CD4-positive, alpha-beta T cell (primary cell): ENCODE data around the gene FFAR1. TPM values are rescaled to one million over a fixed set of nuclear protein-coding genes. Genes with fewer than 3 reads are reported as not detected.

Experiments
- ATAC-seq: fragments of 200-7000 bp; cut with Tn5 transposase; one replicate; pipeline ENCODE4 v1.10.0; 2022; ENCODE audit warnings: mild to moderate bottlenecking; ENCODE audit not compliant: poor library complexity
- CTCF ChIA-PET: fragments of 350-600 bp; sonication (Branson Sonifier 250); formaldehyde crosslinking; loops from one replicate; lab custom pipeline; 2021; ENCODE audit warnings: antibody characterized with exemption, inconsistent platforms; lab: Charles Lee
- POLR2A ChIA-PET: fragments of 350-600 bp; sonication (Branson Sonifier 250); formaldehyde crosslinking; loops from one replicate; lab custom pipeline; 2021; ENCODE audit warnings: antibody characterized with exemption, inconsistent platforms; lab: Charles Lee
- DNase-seq, 14 experiments: peaks; one replicate each; pipeline ENCODE4 v3.0.0-alpha.2; 2013 to 2020; ENCODE audit warnings: mixed read lengths in 2 of 14
- H3K27ac ChIP-seq, 2 donors: one replicate each; pipeline versions ENCODE4 v1.5.1 to v1.7.0; 2013; ENCODE audit warnings: low read length in 2 of 2, low read depth in 1 of 2, mild to moderate bottlenecking in 1 of 2
- H3K27me3 ChIP-seq, 2 experiments: 1 replicate in 1 of 2; 2 replicates in 1 of 2; pipeline versions ENCODE4 v1.6.1 to v1.7.0; 2013; ENCODE audit warnings: low read length in 2 of 2, control low read depth in 1 of 2, mild to moderate bottlenecking in 1 of 2, moderate library complexity in 1 of 2; ENCODE audit not compliant: insufficient read depth in 2 of 2, control insufficient read depth in 1 of 2
- H3K36me3 ChIP-seq: one replicate; pipeline ENCODE4 v1.6.1; 2013; ENCODE audit warnings: low read length, control low read depth; ENCODE audit not compliant: insufficient read depth
- H3K4me1 ChIP-seq: one replicate; pipeline ENCODE4 v1.6.1; 2013; ENCODE audit warnings: low read length, control low read depth; ENCODE audit not compliant: insufficient read depth
- H3K4me3 ChIP-seq: one replicate; pipeline ENCODE4 v1.5.1; 2013; ENCODE audit warnings: mild to moderate bottlenecking, low read length, moderate library complexity
- H3K9me3 ChIP-seq, 2 experiments: 1 replicate in 1 of 2; 2 replicates in 1 of 2; pipeline versions ENCODE4 v1.6.1 to v1.7.0; 2013; ENCODE audit warnings: low read length in 2 of 2, mild to moderate bottlenecking in 2 of 2, control low read depth in 1 of 2, moderate library complexity in 1 of 2; ENCODE audit not compliant: control insufficient read depth in 1 of 2, insufficient read depth in 1 of 2
- H3K27ac Mint-ChIP-seq: one replicate; pipeline ENCODE4 v1.8.0; 2020; ENCODE audit warnings: mixed read lengths
- H3K27me3 Mint-ChIP-seq: one replicate; pipeline ENCODE4 v1.8.0; 2021; ENCODE audit warnings: mixed read lengths
- H3K36me3 Mint-ChIP-seq: one replicate; pipeline ENCODE4 v1.8.0; 2021; ENCODE audit warnings: low read depth, mixed read lengths
- H3K4me1 Mint-ChIP-seq: one replicate; pipeline ENCODE4 v1.8.0; 2021; ENCODE audit warnings: low read depth, mixed read lengths
- H3K4me3 Mint-ChIP-seq: one replicate; pipeline ENCODE4 v1.8.0; 2020; ENCODE audit warnings: mild to moderate bottlenecking, mixed read lengths
- H3K9me3 Mint-ChIP-seq: one replicate; pipeline ENCODE4 v1.8.0; 2020; ENCODE audit warnings: mixed read lengths
- intact Hi-C, 2 experiments: fragments of 100-400 bp; cut with DNase I in 1 of 2; cut with micrococcal nuclease in 1 of 2; formaldehyde crosslinking; loops; one replicate each; pipeline versions ENCODE4 v1.15.1 to v1.9.0; 2023 to 2025; cut with DNase I, micrococcal nuclease
- total RNA-seq, 174 experiments: library from RNA in 2 of 174; stranded (reverse) in 2 of 174; gene quantifications; one replicate each; pipeline ENCODE4 v1.2.3 and lab custom pipeline; 2021 to 2026
- TF ChIP-seq, protein P1 (sequence below): fragments of 200-600 bp; IDR thresholded peaks from one replicate; pipeline ENCODE4 v1.8.0; 2022; ENCODE audit warnings: antibody characterized with exemption, mild to moderate bottlenecking

FFAR1 gene
- total RNA-seq, 2 experiments from 2014 or later = not detected

- Histone ChIP-seq H3K4me1 (no peaks in the 10 kb centered on the region), H3K27me3 (no peaks in the 10 kb centered on the region), H3K27ac (no peak overlapping the region), H3K36me3 (no peaks in the 10 kb centered on the region), H3K9me3 (no peaks in the 10 kb centered on the region), H3K4me3 (no peak overlapping the region)
- intact Hi-C loops = no loop called here
- no peak for DNase-seq
- no peak for ATAC-seq
- Mint-ChIP-seq H3K4me3 (no peak overlapping the region), H3K27me3 (no peaks in the 10 kb centered on the region), H3K36me3 (no peaks in the 10 kb centered on the region), H3K27ac (no peak overlapping the region), H3K9me3 (no peaks in the 10 kb centered on the region), H3K4me1 (no peaks in the 10 kb centered on the region)
- TF ChIP-seq, protein P1, sequence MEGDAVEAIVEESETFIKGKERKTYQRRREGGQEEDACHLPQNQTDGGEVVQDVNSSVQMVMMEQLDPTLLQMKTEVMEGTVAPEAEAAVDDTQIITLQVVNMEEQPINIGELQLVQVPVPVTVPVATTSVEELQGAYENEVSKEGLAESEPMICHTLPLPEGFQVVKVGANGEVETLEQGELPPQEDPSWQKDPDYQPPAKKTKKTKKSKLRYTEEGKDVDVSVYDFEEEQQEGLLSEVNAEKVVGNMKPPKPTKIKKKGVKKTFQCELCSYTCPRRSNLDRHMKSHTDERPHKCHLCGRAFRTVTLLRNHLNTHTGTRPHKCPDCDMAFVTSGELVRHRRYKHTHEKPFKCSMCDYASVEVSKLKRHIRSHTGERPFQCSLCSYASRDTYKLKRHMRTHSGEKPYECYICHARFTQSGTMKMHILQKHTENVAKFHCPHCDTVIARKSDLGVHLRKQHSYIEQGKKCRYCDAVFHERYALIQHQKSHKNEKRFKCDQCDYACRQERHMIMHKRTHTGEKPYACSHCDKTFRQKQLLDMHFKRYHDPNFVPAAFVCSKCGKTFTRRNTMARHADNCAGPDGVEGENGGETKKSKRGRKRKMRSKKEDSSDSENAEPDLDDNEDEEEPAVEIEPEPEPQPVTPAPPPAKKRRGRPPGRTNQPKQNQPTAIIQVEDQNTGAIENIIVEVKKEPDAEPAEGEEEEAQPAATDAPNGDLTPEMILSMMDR = no peak
- POLR2A ChIA-PET = interaction anchor here (0.7 kb wide), 1 partner anchor 314 kb away, joined by 3 read pairs; no protein-coding TSS in a partner anchor
- CTCF ChIA-PET = interaction anchor here (1.5 kb wide), 1 partner anchor 11 kb away, joined by 3 read pairs; no protein-coding TSS in a partner anchor
Observed at GRCh38 chr19:35363711-35364425, 16.2 kb downstream of the FFAR1 start.

DNA sequence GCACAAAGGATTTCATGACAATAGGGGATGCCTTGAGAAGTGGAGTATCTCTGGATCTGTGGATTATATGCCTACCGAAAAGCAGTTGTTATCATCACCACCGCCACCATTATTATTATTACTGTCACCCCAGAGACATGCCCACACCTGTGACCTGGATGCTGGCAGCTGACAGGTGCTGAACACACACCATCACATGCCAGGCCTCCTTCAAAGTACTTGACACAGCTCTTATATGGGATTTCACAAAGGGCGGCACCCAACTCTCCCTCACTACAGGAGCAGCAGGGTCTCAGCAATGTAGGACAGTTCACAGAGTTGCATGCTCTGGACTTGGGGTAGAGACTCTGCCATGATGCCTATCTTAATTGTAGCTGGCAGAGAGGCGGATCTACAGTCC lies 17.6 kb downstream of the FFAR1 start:
- Histone ChIP-seq H3K27me3 (no peaks in the 10 kb centered on the region), H3K36me3 (no peaks in the 10 kb centered on the region), H3K4me3 (no peak overlapping the region), H3K4me1 (no peaks in the 10 kb centered on the region), H3K27ac (no peak overlapping the region), H3K9me3 (no peaks in the 10 kb centered on the region)
- no peak for ATAC-seq
- no peaks in the 10 kb centered on the region for H3K4me1 Mint-ChIP-seq
- H3K9me3 Mint-ChIP-seq = no peaks in the 10 kb centered on the region
- TF ChIP-seq, protein P1 = no peak
- no peaks in the 10 kb centered on the region for H3K36me3 Mint-ChIP-seq
- no peak for DNase-seq
- no peak overlapping the region for H3K4me3 Mint-ChIP-seq
- CTCF ChIA-PET = interaction anchor here (1.5 kb wide), 1 partner anchor 12 kb away, joined by 3 read pairs; no protein-coding TSS in a partner anchor
- H3K27me3 Mint-ChIP-seq = no peaks in the 10 kb centered on the region
- H3K27ac Mint-ChIP-seq = no peak overlapping the region
- POLR2A ChIA-PET = no interaction called here
- intact Hi-C loops = no loop called here

GRCh38 chr19:35368378-35368777 lies 20.7 kb downstream of the FFAR1 start:
- no peaks in the 10 kb centered on the region for H3K36me3 ChIP-seq
- H3K4me3 Mint-ChIP-seq = no peak overlapping the region
- H3K36me3 Mint-ChIP-seq = no peaks in the 10 kb centered on the region
- no peak for ATAC-seq
- no peak overlapping the region for H3K4me3 ChIP-seq
- ChIA-PET POLR2A (no interaction called here), CTCF (no interaction called here)
- intact Hi-C loops = no loop called here
- no peaks in the 10 kb centered on the region for H3K27me3 Mint-ChIP-seq
- H3K27ac Mint-ChIP-seq = no peak overlapping the region
- no peaks in the 10 kb centered on the region for H3K4me1 Mint-ChIP-seq
- no peaks in the 10 kb centered on the region for H3K9me3 Mint-ChIP-seq
- H3K27me3 ChIP-seq = no peaks in the 10 kb centered on the region
- no peak for DNase-seq
- TF ChIP-seq, protein P1 = no peak
- H3K9me3 ChIP-seq = no peaks in the 10 kb centered on the region
- no peaks in the 10 kb centered on the region for H3K4me1 ChIP-seq
- no peak overlapping the region for H3K27ac ChIP-seq
